Measurements from ENCODE around the gene SLC25A38.

The SLC25A38 gene

GRCh38 chr3:39438880-39439279 is 55.7 kb downstream of the SLC25A38 start:
- DNase-seq, result no peak

- no peak for DNase-seq
These were observed 57.1 kb downstream of the SLC25A38 start for GRCh38 chr3:39440316-39440715.

GRCh38 chr3:39443530-39443929 is 60.4 kb downstream of the SLC25A38 start:
- DNase-seq, result peak in 1 of 2 experiments; percentile 24

GRCh38 chr3:39445927-39446326 is 62.8 kb downstream of the SLC25A38 start:
- DNase-seq, result no peak

- DNase-seq, result no peak
These were observed 63.3 kb downstream of the SLC25A38 start for GRCh38 chr3:39446444-39446843.

Data from NCI-H524 (cell line).